MM.1S (cell line): ENCODE measurements around the gene TGFBR2.
A peak's percentile ranks its signal among the peaks of the same experiment; 100 is the strongest.

Experiments used
- DNase-seq: peaks from one replicate; pipeline ENCODE4 v3.0.0-alpha.2; 2015
- H2AFZ ChIP-seq: fragments of 300-600 bp; sonication (generic); 2 replicates; pipeline ENCODE4 v1.6.0; 2016; ENCODE audit warnings: antibody characterized with exemption, low read length
- H3F3A ChIP-seq: fragments of 300-600 bp; sonication (generic); 2 replicates; pipeline ENCODE4 v1.6.1; 2016; ENCODE audit warnings: mild to moderate bottlenecking, antibody characterized with exemption, low read length, moderate library complexity, mixed read lengths; ENCODE audit not compliant: insufficient read depth
- H3K27ac ChIP-seq: fragments of 300-600 bp; sonication (generic); 2 replicates; pipeline ENCODE4 v1.5.1; 2016; ENCODE audit warnings: mild to moderate bottlenecking, low read length
- H3K27me3 ChIP-seq: fragments of 300-600 bp; sonication (generic); replicated peaks from 2 replicates; pipeline ENCODE4 v1.6.0; 2016; ENCODE audit warnings: low read length; ENCODE audit not compliant: insufficient read depth
- H3K36me3 ChIP-seq: fragments of 300-600 bp; sonication (generic); replicated peaks from 2 replicates; pipeline ENCODE4 v1.6.1; 2016; ENCODE audit warnings: mild to moderate bottlenecking, low read length, mixed read lengths; ENCODE audit not compliant: insufficient read depth
- H3K4me1 ChIP-seq: fragments of 300-600 bp; sonication (generic); 2 replicates; pipeline ENCODE4 v1.6.1; 2016; ENCODE audit warnings: low read length, mixed read lengths
- H3K4me2 ChIP-seq: fragments of 300-600 bp; sonication (generic); 2 replicates; pipeline ENCODE4 v1.6.0; 2016; ENCODE audit warnings: low read depth, low read length
- H3K4me3 ChIP-seq: fragments of 300-600 bp; sonication (generic); 2 replicates; pipeline ENCODE4 v1.5.1; 2016; ENCODE audit warnings: low read length, mixed read lengths
- H3K79me2 ChIP-seq: fragments of 300-600 bp; sonication (generic); 2 replicates; pipeline ENCODE4 v1.6.1; 2016; ENCODE audit warnings: mixed run types, low read length, mixed read lengths
- H3K9ac ChIP-seq: fragments of 300-600 bp; sonication (generic); 2 replicates; pipeline ENCODE4 v1.6.1; 2016; ENCODE audit warnings: low read length, mixed read lengths
- H3K9me2 ChIP-seq: fragments of 300-600 bp; sonication (generic); replicated peaks from 2 replicates; pipeline ENCODE4 v1.6.1; 2016; ENCODE audit warnings: mild to moderate bottlenecking, low read length, mixed read lengths; ENCODE audit not compliant: insufficient read depth
- H3K9me3 ChIP-seq: fragments of 300-600 bp; sonication (generic); replicated peaks from 2 replicates; pipeline ENCODE4 v1.6.1; 2016; ENCODE audit warnings: mild to moderate bottlenecking, low read length, mixed read lengths; ENCODE audit not compliant: insufficient read depth
- H4K20me1 ChIP-seq: fragments of 300-600 bp; sonication (generic); 2 replicates; pipeline ENCODE4 v1.6.1; 2016; ENCODE audit warnings: mild to moderate bottlenecking, low read length, moderate library complexity, mixed read lengths; ENCODE audit not compliant: insufficient read depth
- CTCF ChIP-seq: fragments of 300-600 bp; sonication (generic); IDR thresholded peaks from 2 replicates; pipeline ENCODE4 v1.5.1; 2016; ENCODE audit warnings: antibody characterized with exemption, low read length, mixed read lengths
- EZH2 ChIP-seq: fragments of 300-600 bp; sonication (generic); optimal IDR thresholded peaks from 2 replicates; pipeline ENCODE3; 2017; ENCODE audit warnings: low read depth, mild to moderate bottlenecking, antibody characterized with exemption, low read length, mixed read lengths
- EZH2phosphoT487 ChIP-seq: fragments of 300-600 bp; sonication (generic); IDR thresholded peaks from 2 replicates; pipeline ENCODE4 v1.6.1; 2018; ENCODE audit warnings: antibody characterized with exemption, low read length

TGFBR2 gene

GRCh38 chr3:30607032-30607833 lies 832 bp downstream of the TGFBR2 start:
- Histone ChIP-seq H3K79me2 (peaks cover 51% of the 10 kb centered on the region), H3K27ac (peak overlapping the region; percentile 66; the same call in 1 of the 2 replicates), H4K20me1 (no peaks in the 10 kb centered on the region), H2AFZ (peak overlapping the region; percentile 91), H3K4me3 (peak overlapping the region; percentile 84), H3K27me3 (no peaks in the 10 kb centered on the region), H3K9ac (peak overlapping the region; percentile 86), H3K36me3 (no peaks in the 10 kb centered on the region), H3K4me1 (peaks cover 37% of the 10 kb centered on the region), H3F3A (peaks cover 8% of the 10 kb centered on the region), H3K9me2 (no peaks in the 10 kb centered on the region), H3K4me2 (peak overlapping the region; percentile 78), H3K9me3 (no peaks in the 10 kb centered on the region)
- TF ChIP-seq EZH2phosphoT487, result no peak
- no peak for TF ChIP-seq CTCF
- no peak for TF ChIP-seq EZH2
- DNase-seq, result peak; percentile 69

- Histone ChIP-seq H3K4me1 (peaks cover 25% of the 10 kb centered on the region), H3K27ac (no peak overlapping the region), H3K9ac (no peak overlapping the region)
Measured at GRCh38 chr3:30608598-30608947, 2.2 kb downstream of the TGFBR2 start.

DNA sequence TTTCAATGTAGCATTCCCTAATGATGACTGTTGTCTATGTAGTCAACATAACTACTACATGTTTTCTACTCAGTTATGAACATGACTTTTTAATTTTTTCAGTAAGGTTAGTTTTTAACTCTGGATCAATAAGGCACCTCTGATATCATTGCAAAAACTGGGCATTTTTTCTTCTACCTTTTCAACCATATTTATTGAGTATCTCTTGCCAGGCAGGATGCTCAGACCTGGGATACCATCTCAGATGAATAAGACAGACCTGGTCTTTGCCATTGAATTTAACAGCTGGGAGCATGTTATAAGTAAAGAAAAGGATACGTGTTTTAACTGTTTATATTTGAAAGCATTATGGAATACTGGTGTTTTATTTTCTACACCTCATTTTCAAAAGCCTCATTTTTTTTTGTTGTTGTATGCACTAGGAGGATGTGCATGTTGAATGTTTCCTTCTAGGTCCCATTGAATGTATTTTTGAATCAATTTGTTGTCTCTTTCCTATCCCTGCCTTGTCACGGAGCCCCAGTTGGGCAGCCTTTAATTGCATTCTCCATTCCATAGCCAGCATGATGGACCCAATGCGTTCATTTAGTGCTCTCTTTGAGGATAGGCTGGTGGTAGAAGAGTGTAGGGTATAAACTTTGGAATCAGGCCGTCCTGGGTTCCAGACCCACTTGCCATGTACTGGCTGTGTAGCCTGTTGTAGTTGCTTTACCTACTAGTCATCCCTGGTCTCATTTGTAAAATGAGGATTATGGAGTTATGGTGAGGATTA lies 3.7 kb downstream of the TGFBR2 start:
- Histone ChIP-seq H2AFZ (no peak overlapping the region), H3K4me1 (peaks cover 12% of the 10 kb centered on the region), H3K9me3 (no peaks in the 10 kb centered on the region), H3F3A (peaks cover 8% of the 10 kb centered on the region), H3K4me2 (no peak overlapping the region), H3K27me3 (no peaks in the 10 kb centered on the region), H3K36me3 (no peaks in the 10 kb centered on the region), H3K9me2 (no peaks in the 10 kb centered on the region), H3K79me2 (peaks cover 80% of the 10 kb centered on the region), H3K9ac (no peak overlapping the region), H4K20me1 (no peaks in the 10 kb centered on the region), H3K27ac (no peak overlapping the region), H3K4me3 (no peak overlapping the region)
- no peak for DNase-seq
- TF ChIP-seq EZH2 (no peak), EZH2phosphoT487 (no peak), CTCF (no peak)

More at GRCh38 chr3:30608598-30608947, 2.2 kb downstream of the TGFBR2 start:
- H3K36me3 ChIP-seq, result no peaks in the 10 kb centered on the region
- no peaks in the 10 kb centered on the region for H4K20me1 ChIP-seq
- no peak overlapping the region for H2AFZ ChIP-seq
- H3K79me2 ChIP-seq, result peaks cover 64% of the 10 kb centered on the region
- H3F3A ChIP-seq, result peaks cover 8% of the 10 kb centered on the region
- TF ChIP-seq CTCF (no peak), EZH2phosphoT487 (no peak), EZH2 (no peak)
- no peaks in the 10 kb centered on the region for H3K9me3 ChIP-seq
- peak overlapping the region; percentile 36; the same call in 1 of the 2 replicates for H3K4me2 ChIP-seq
- H3K4me3 ChIP-seq, result no peak overlapping the region
- H3K27me3 ChIP-seq, result no peaks in the 10 kb centered on the region
- H3K9me2 ChIP-seq, result no peaks in the 10 kb centered on the region
- no peak for DNase-seq
